H1 (cell line): Measurements from ENCODE around the gene SLC26A11. TPM values are rescaled to one million over a fixed set of nuclear protein-coding genes. Genes with fewer than 3 reads are reported as not detected.
A peak's percentile ranks its signal among the peaks of the same experiment; 100 is the strongest.

ENCODE experiments used
- CTCF ChIA-PET: fragments of 300-600 bp; sonication (Branson Sonifier 250); formaldehyde crosslinking; loops from one replicate; lab custom pipeline; 2021; ENCODE audit not compliant: partially characterized antibody; lab: Charles Lee
- POLR2A ChIA-PET: fragments of 300-600 bp; sonication (Branson Sonifier 250); formaldehyde crosslinking; loops from one replicate; lab custom pipeline; 2021; ENCODE audit warnings: inconsistent platforms; ENCODE audit not compliant: partially characterized antibody; lab: Charles Lee
- DNase-seq, 2 experiments: peaks; one replicate each; pipeline versions ENCODE4 v3.0.0 to v3.0.0-alpha.2; 2010 to 2022; ENCODE audit warnings: low spot score in 2 of 2, low read depth in 1 of 2, mixed read lengths in 1 of 2
- FAIRE-seq: peaks from 2 replicates; lab custom pipeline; 2011; peaks lifted over from hg19 to GRCh38; lab: Jason Lieb, UNC
- H2AFZ ChIP-seq: 2 replicates; pipeline ENCODE4 v1.8.1; 2012; ENCODE audit warnings: low read length, inconsistent platforms
- H2AK5ac ChIP-seq: 2 replicates; pipeline ENCODE4 v1.6.1; 2013; ENCODE audit warnings: low read depth, low read length
- H2BK120ac ChIP-seq: replicated peaks from 2 replicates; pipeline ENCODE3; 2013; ENCODE audit warnings: low read depth, low read length, inconsistent platforms
- H2BK12ac ChIP-seq: 2 replicates; pipeline ENCODE4 v1.6.1; 2013; ENCODE audit warnings: low read depth, low read length
- H2BK15ac ChIP-seq: 2 replicates; pipeline ENCODE4 v1.6.1; 2013; ENCODE audit warnings: low read length
- H2BK20ac ChIP-seq: 2 replicates; pipeline ENCODE4 v1.6.1; 2013; ENCODE audit warnings: low read length
- H2BK5ac ChIP-seq: 2 replicates; pipeline ENCODE4 v1.6.1; 2013; ENCODE audit warnings: low read depth, low read length
- H3K14ac ChIP-seq: 2 replicates; pipeline ENCODE4 v1.6.1; 2013; ENCODE audit warnings: inconsistent platforms; ENCODE audit not compliant: insufficient read length
- H3K18ac ChIP-seq: 2 replicates; pipeline ENCODE4 v1.6.1; 2013; ENCODE audit warnings: low read length; ENCODE audit errors: extremely low read depth
- H3K23ac ChIP-seq: 2 replicates; pipeline ENCODE4 v1.6.1; 2013; ENCODE audit warnings: inconsistent platforms; ENCODE audit not compliant: insufficient read length
- H3K23me2 ChIP-seq: 2 replicates; pipeline ENCODE4 v1.6.1; 2013; ENCODE audit warnings: low read depth, low read length
- H3K27ac ChIP-seq: 2 replicates; pipeline ENCODE4 v1.6.1; 2011; ENCODE audit warnings: low read depth, low read length, inconsistent platforms
- H3K27me3 ChIP-seq, 4 experiments: replicated peaks in 1 of 4; 1 replicate in 1 of 4; 2 replicates in 3 of 4; pipeline versions ENCODE4 v1.6.1 to v1.8.1; 2011 to 2013; ENCODE audit warnings: low read length in 3 of 4, mild to moderate bottlenecking in 3 of 4, inconsistent platforms in 2 of 4, mixed read lengths in 2 of 4, moderate library complexity in 1 of 4; ENCODE audit not compliant: control insufficient read depth in 3 of 4, insufficient read depth in 3 of 4; ENCODE audit errors: extremely low read depth in 1 of 4
- H3K36me3 ChIP-seq, 4 experiments: 2 replicates each; pipeline versions ENCODE4 v1.6.1 to v1.8.1; 2011 to 2013; ENCODE audit warnings: mild to moderate bottlenecking in 4 of 4, low read length in 3 of 4, moderate library complexity in 2 of 4, control low read depth in 1 of 4, inconsistent platforms in 1 of 4; ENCODE audit not compliant: insufficient read depth in 4 of 4, control insufficient read depth in 2 of 4
- H3K4ac ChIP-seq: replicated peaks from 2 replicates; pipeline ENCODE3; 2013; ENCODE audit warnings: low read length, low read depth, mixed read lengths, inconsistent platforms; ENCODE audit not compliant: insufficient read length
- H3K4me1 ChIP-seq, 4 experiments: replicated peaks in 1 of 4; 1 replicate in 1 of 4; 2 replicates in 3 of 4; pipeline versions ENCODE4 v1.6.1 to v1.8.1; 2011 to 2013; ENCODE audit warnings: low read length in 3 of 4, inconsistent platforms in 2 of 4, mixed read lengths in 1 of 4; ENCODE audit not compliant: insufficient read depth in 4 of 4, control insufficient read depth in 3 of 4
- H3K4me2 ChIP-seq, 2 experiments: 2 replicates each; pipeline versions ENCODE4 v1.6.1 to v1.8.1; 2011 to 2013; ENCODE audit warnings: low read depth in 2 of 2, low read length in 2 of 2, control low read depth in 1 of 2, inconsistent platforms in 1 of 2, mild to moderate bottlenecking in 1 of 2; ENCODE audit not compliant: insufficient read depth in 1 of 2
- H3K4me3 ChIP-seq, 4 experiments: fragments of 200-600, 300-600 bp in 1 of 4; sonication (generic), shearing (Covaris generic), sonication (Bioruptor Twin) in 1 of 4; 2 replicates each; pipeline versions ENCODE4 v1.5.1 to v1.8.1; 2011 to 2016; ENCODE audit warnings: low read length in 4 of 4, low read depth in 3 of 4, control low read depth in 2 of 4, inconsistent platforms in 2 of 4, mild to moderate bottlenecking in 2 of 4, mixed read lengths in 1 of 4, moderate library complexity in 1 of 4; ENCODE audit not compliant: insufficient read depth in 2 of 4; ENCODE audit errors: extremely low read depth in 1 of 4
- H3K56ac ChIP-seq: replicated peaks from 2 replicates; pipeline ENCODE3; 2013; ENCODE audit warnings: low read depth, mild to moderate bottlenecking, mixed read lengths, low read length, inconsistent platforms; ENCODE audit not compliant: insufficient read length
- H3K79me1 ChIP-seq: 2 replicates; pipeline ENCODE4 v1.6.1; 2013; ENCODE audit warnings: low read depth, low read length, control low read depth
- H3K79me2 ChIP-seq, 2 experiments: 2 replicates each; pipeline versions ENCODE4 v1.6.1 to v1.8.1; 2012 to 2013; ENCODE audit warnings: low read length in 2 of 2, mild to moderate bottlenecking in 2 of 2, inconsistent platforms in 1 of 2; ENCODE audit not compliant: insufficient read depth in 2 of 2, control insufficient read depth in 1 of 2
- H3K9ac ChIP-seq, 4 experiments: replicated peaks in 1 of 4; 1 replicate in 1 of 4; 2 replicates in 3 of 4; pipeline versions ENCODE4 v1.6.1 to v1.8.1; 2011 to 2013; ENCODE audit warnings: low read depth in 3 of 4, low read length in 3 of 4, control low read depth in 2 of 4, mild to moderate bottlenecking in 2 of 4, moderate library complexity in 2 of 4, inconsistent platforms in 1 of 4; ENCODE audit errors: extremely low read depth in 1 of 4
- H3K9me3 ChIP-seq, 2 experiments: 2 replicates each; pipeline versions ENCODE4 v1.6.1 to v1.8.1; 2012 to 2013; ENCODE audit warnings: mild to moderate bottlenecking in 2 of 2, moderate library complexity in 2 of 2, control low read depth in 1 of 2, inconsistent platforms in 1 of 2, low read depth in 1 of 2, low read length in 1 of 2, mixed read lengths in 1 of 2; ENCODE audit not compliant: insufficient read depth in 2 of 2
- H4K20me1 ChIP-seq, 2 experiments: replicated peaks in 1 of 2; 2 replicates each; pipeline versions ENCODE3 to v1.8.1; 2011 to 2013; ENCODE audit warnings: inconsistent platforms in 2 of 2, low read length in 2 of 2, mild to moderate bottlenecking in 1 of 2; ENCODE audit not compliant: insufficient read depth in 2 of 2, control insufficient read depth in 1 of 2
- H4K5ac ChIP-seq: 2 replicates; pipeline ENCODE4 v1.6.1; 2013; ENCODE audit warnings: low read length, low read depth, mixed read lengths, inconsistent platforms; ENCODE audit not compliant: insufficient read length
- H4K8ac ChIP-seq: 2 replicates; pipeline ENCODE4 v1.8.0; 2013; ENCODE audit warnings: mild to moderate bottlenecking, moderate library complexity, low read length, inconsistent platforms; ENCODE audit not compliant: insufficient read depth; ENCODE audit errors: extremely low read depth
- H4K91ac ChIP-seq: replicated peaks from 2 replicates; pipeline ENCODE3; 2013; ENCODE audit warnings: low read length, mixed read lengths, inconsistent platforms; ENCODE audit not compliant: insufficient read length
- ASH2L ChIP-seq: fragments of 200-600, 300-600 bp; sonication (generic); IDR thresholded peaks from one replicate; pipeline ENCODE4 v1.7.1; 2017; ENCODE audit warnings: low read length
- CTBP2 ChIP-seq: IDR thresholded peaks from 2 replicates; pipeline ENCODE4 v1.7.0; 2011; ENCODE audit warnings: borderline replicate concordance, mild to moderate bottlenecking, moderate library complexity, mixed read lengths, low read length; ENCODE audit not compliant: insufficient read depth, insufficient read length
- EGR1 ChIP-seq: IDR thresholded peaks from 2 replicates; pipeline ENCODE4 v1.6.1; 2011; ENCODE audit warnings: low read depth, low read length, borderline replicate concordance
- JUN ChIP-seq: IDR thresholded peaks from 2 replicates; pipeline ENCODE4 v1.6.1; 2011; ENCODE audit warnings: low read depth, mild to moderate bottlenecking, improper control_type of control experiment, low read length
- JUND ChIP-seq: IDR thresholded peaks from 2 replicates; pipeline ENCODE4 v1.6.1; 2011; ENCODE audit warnings: mild to moderate bottlenecking, improper control_type of control experiment, low read length
- KDM1A ChIP-seq: fragments of 200-600, 300-600 bp; sonication (generic); IDR thresholded peaks from 2 replicates; pipeline ENCODE4 v1.7.1; 2016; ENCODE audit warnings: mild to moderate bottlenecking, low read length, borderline replicate concordance
- POLR2AphosphoS5 ChIP-seq: IDR thresholded peaks from 2 replicates; pipeline ENCODE4 v1.6.1; 2011; ENCODE audit warnings: low read depth, low read length
- SIN3A ChIP-seq, 2 experiments: IDR thresholded peaks in 1 of 2; conservative IDR thresholded peaks in 1 of 2; 2 replicates each; pipeline ENCODE4 v1.6.1; 2011 to 2012; ENCODE audit warnings: low read length in 2 of 2, improper control_type of control experiment in 1 of 2, low read depth in 1 of 2, mild to moderate bottlenecking in 1 of 2
- SRF ChIP-seq: IDR thresholded peaks from 2 replicates; pipeline ENCODE4 v1.6.1; 2011; ENCODE audit warnings: mild to moderate bottlenecking, low read depth, low read length, moderate library complexity
- TCF12 ChIP-seq: IDR thresholded peaks from 2 replicates; pipeline ENCODE4 v1.6.1; 2011; ENCODE audit warnings: low read depth, mild to moderate bottlenecking, low read length
- WGBS, 2 experiments: shearing (Covaris generic) in 1 of 2; methylation state at CpG; one replicate each; pipeline versions ENCODE4 v1.1.6 to v1.1.7; 2013 to 2015; ENCODE audit warnings: low lambda C conversion rate in 2 of 2, mixed read lengths in 2 of 2, inconsistent platforms in 1 of 2, low coverage in 1 of 2, missing lambda C conversion rate in 1 of 2; ENCODE audit not compliant: insufficient replicate concordance in 2 of 2, insufficient coverage in 1 of 2, insufficient read length in 1 of 2; ENCODE audit errors: extremely low coverage in 1 of 2, missing lambda C conversion rate in 1 of 2; 5-methylcytosine and 5-hydroxymethylcytosine counted together
- polyA plus RNA-seq, 7 experiments: library from polyadenylated mRNA; depleted of rRNA in 3 of 7; stranded (reverse) in 5 of 7; unstranded in 2 of 7; fragments of >200 nt in 5 of 7; fragments of 200-250 nt in 2 of 7; gene quantifications; 1 replicate in 5 of 7; 2 replicates in 1 of 7; 4 replicates in 1 of 7; pipeline versions ENCODE4 v1.2.1 to v1.2.3, GENCODE V29; 2011 to 2013; ENCODE audit warnings: missing spikeins in 2 of 7, mixed read lengths in 2 of 7
- total RNA-seq: library from RNA; stranded (reverse); fragmentation: NEBNext Ultra II Directional; extraction: Animal tissue kit (Norgen Biotek cat#: 25700); gene quantifications from 2 replicates; pipeline ENCODE4 v1.2.1, GENCODE V29; 2021
- TF ChIP-seq, protein P1 (sequence below): IDR thresholded peaks from 2 replicates; pipeline ENCODE4 v1.6.1; 2012; ENCODE audit warnings: inconsistent platforms
- TF ChIP-seq, protein P2 (sequence below): IDR thresholded peaks from 2 replicates; pipeline ENCODE4 v1.6.1; 2012; ENCODE audit warnings: inconsistent platforms

SLC26A11 gene
- total and polyA plus RNA-seq, 2 of the 8 experiments (the other 6 are each of a cell fraction or from before 2014, with no cell fraction given) = 15.5 to 25.9 TPM

GRCh38 chr17:80198144-80198661 lies 22.0 kb upstream of the SLC26A11 start:
- Histone ChIP-seq H3K4me3 (no peak overlapping the region), H3K56ac (no peak overlapping the region), H3K79me1 (no peaks in the 10 kb centered on the region), H2BK20ac (no peak overlapping the region), H3K4me2 (no peak overlapping the region), H3K9me3 (peaks cover 0 to 2% of the 10 kb centered on the region in 2 experiments; a peak in 1 of 4 replicates), H2AK5ac (no peak overlapping the region), H2BK120ac (no peak overlapping the region), H2BK5ac (no peak overlapping the region), H3K23ac (no peak overlapping the region), H2BK15ac (no peak overlapping the region), H4K8ac (peak overlapping the region; percentile 51), H3K27ac (no peak overlapping the region), H3K36me3 (no peaks in the 10 kb centered on the region), H3K4me1 (peaks cover 0 to 4% (median 0%) of the 10 kb centered on the region in 4 experiments; a peak in 2 of 7 replicates), H3K14ac (no peak overlapping the region), H3K9ac (no peak overlapping the region), H4K91ac (no peak overlapping the region), H3K27me3 (no peaks in the 10 kb centered on the region), H4K20me1 (peaks cover 0 to 1% of the 10 kb centered on the region in 2 experiments), H3K18ac (no peak overlapping the region), H3K23me2 (no peaks in the 10 kb centered on the region), H3K4ac (no peak overlapping the region), H4K5ac (no peak overlapping the region), H2AFZ (no peak overlapping the region), H2BK12ac (no peak overlapping the region), H3K79me2 (no peaks in the 10 kb centered on the region)
- 92% methylated on average over 27 of the region's 27 CpGs; no CpG with 5 or more reads in 1 of the 2 experiments for WGBS, 2 experiments
- CTCF ChIA-PET = interaction anchor here (0.6 to 8.0 kb wide), 9 partner anchors 9 to 95 kb away, joined by 3 to 90 read pairs (median 8); no protein-coding TSS in a partner anchor
- DNase-seq (peak in 1 of 2 experiments; percentile 58), FAIRE-seq (no peak)
- POLR2A ChIA-PET = interaction anchor here (1.0 kb wide), 2 partner anchors 162 to 188 kb away, joined by 3 read pairs; no protein-coding TSS in a partner anchor
- TF ChIP-seq, protein P1, sequence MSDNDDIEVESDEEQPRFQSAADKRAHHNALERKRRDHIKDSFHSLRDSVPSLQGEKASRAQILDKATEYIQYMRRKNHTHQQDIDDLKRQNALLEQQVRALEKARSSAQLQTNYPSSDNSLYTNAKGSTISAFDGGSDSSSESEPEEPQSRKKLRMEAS = peak; percentile 53; the same call in 1 of the 2 replicates
- TF ChIP-seq JUND = no peak
- no peak for TF ChIP-seq KDM1A
- TF ChIP-seq SIN3A (conservative IDR thresholded peaks at IDR 0.05 in 1 of 2, IDR thresholded peaks at IDR 0.05 in 1 of 2; ENCODE audit: low read depth in 1 of 2, low read length in 2 of 2) = no peak
- TF ChIP-seq TCF12 = no peak
- no peak for TF ChIP-seq SRF
- TF ChIP-seq ASH2L = no peak
- TF ChIP-seq POLR2AphosphoS5 = no peak
- no peak for TF ChIP-seq CTBP2
- TF ChIP-seq, protein P2, sequence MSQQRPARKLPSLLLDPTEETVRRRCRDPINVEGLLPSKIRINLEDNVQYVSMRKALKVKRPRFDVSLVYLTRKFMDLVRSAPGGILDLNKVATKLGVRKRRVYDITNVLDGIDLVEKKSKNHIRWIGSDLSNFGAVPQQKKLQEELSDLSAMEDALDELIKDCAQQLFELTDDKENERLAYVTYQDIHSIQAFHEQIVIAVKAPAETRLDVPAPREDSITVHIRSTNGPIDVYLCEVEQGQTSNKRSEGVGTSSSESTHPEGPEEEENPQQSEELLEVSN = peak; percentile 41
- no peak for TF ChIP-seq JUN
- no peak for TF ChIP-seq EGR1
